ENCODE measurements around the gene LRRC1.

LRRC1 gene

GRCh38 chr6:53924821-53925422 lies 130.1 kb downstream of the LRRC1 start:
- DNase-seq (ENCODE audit: low read depth), result no peak

GRCh38 chr6:53925891-53926290 lies 131.1 kb downstream of the LRRC1 start:
- DNase-seq (ENCODE audit: low read depth), result no peak

- no peak for DNase-seq (ENCODE audit: low read depth)
These were observed 131.7 kb downstream of the LRRC1 start for GRCh38 chr6:53926505-53926904.

- no peak for DNase-seq (ENCODE audit: low read depth)
These were observed 133.8 kb downstream of the LRRC1 start for GRCh38 chr6:53928641-53929040.

DNA sequence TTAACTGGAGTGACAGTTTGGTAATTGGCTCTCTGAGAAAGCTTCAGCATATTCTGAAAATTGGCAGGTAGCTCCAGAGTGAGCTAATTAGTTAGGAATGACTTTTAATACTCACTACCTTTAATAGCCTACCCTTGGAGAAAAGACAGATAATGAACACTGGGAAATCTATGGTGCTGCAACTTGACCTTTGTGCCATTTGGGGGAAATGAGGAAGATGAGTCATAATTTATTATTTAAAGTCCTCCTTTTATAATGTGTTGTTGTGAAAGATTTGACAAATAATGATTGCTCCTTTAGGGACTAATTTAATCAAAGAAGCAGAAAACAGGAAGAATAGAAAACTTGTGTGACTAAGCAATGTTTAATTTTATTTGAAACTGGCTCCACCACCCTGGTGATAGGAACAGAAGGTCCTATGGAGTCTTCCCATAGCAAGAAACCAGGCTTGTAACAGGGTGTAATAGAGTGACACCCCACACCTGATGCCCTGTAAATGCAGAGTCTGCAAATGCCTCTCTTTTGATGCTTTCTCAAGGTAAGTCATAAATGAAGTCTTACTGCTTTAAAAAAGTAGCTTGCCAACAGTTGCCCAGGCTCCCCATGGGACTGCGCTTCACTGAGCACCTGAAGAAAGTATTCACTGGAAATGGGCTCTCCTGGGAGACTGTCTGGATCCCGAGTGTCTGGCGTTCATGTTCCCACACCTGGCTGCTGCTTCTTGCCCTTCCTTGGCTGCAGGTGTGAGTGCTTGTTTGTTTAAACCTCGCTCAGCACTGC lies 134.4 kb downstream of the LRRC1 start:
- no peak for DNase-seq (ENCODE audit: low read depth)

DNA sequence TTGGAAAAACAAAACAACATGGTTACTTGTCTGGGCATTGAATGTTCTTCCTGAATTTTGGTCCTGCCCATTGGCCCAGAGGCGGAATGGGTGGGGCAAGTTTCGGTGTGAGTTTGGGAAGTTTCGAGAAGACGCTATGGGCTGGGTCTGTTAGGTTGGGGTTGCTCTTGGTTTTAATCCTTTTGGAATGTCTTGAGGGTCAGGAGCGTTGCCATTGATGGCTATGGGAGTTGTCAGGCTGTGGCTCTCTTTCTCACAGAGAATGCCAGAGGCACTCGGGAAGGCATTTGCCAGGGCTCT lies 135.0 kb downstream of the LRRC1 start:
- DNase-seq (ENCODE audit: low read depth), result no peak

DNA sequence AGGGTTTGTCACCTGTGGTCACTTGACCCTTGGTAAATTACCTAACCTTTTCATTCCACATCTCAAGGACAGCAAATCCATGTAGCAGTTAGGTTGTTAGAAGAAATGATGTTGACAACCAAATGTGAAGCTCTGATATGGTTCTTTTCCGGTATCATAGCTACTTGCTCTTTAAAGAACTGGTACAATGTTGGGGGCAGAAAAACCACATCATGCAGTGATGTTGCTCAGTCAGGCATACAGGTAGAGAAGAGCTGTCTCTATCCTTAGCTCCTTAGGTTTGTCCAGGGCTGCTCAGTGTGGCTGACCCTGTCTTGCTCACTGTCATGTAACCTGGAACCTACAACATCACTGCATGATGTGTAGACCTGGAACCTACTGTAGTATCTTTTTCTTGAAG lies 135.5 kb downstream of the LRRC1 start:
- DNase-seq (ENCODE audit: low read depth), result no peak

DNA sequence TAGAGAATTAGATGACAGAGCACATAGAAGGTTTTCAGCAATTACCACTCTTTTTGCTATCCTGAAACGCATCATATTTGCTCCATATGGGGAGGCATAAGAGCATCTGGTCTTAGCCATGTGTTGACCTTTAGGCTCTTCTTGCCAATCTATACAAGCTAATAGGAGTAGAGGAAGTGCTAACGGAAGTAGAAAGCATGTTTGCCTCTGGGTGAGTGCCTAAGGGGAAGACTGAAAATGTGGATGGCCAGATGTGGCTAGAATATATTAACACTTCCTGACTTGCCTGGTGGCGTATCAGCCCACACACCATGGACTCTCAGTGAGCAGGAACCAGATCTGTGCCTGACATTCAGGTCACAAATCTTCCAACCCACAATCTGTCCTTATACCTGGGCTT lies 136.3 kb downstream of the LRRC1 start:
- no peak for DNase-seq (ENCODE audit: low read depth)

DNA sequence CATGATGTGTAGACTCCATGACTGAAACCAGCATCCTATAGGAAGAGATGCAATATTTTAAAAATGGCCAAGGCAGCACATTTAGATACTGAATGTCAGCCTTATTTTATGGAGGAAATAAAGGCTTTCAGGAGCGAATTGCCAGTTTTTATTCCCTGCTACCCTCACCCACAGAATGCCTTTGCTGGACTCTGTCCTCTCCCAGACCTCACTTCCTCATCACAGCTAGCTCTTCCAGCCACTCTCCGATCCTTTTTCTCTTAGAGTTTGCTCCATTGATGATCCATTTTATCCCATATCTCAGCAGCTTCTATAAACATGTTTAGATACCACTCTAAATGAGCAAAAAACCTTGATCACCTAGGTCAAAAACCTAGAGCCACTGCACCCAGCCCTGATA lies 137.7 kb downstream of the LRRC1 start:
- DNase-seq (ENCODE audit: low read depth), result no peak

GRCh38 chr6:53934023-53934422 lies 139.2 kb downstream of the LRRC1 start:
- DNase-seq (ENCODE audit: low read depth), result no peak

DNA sequence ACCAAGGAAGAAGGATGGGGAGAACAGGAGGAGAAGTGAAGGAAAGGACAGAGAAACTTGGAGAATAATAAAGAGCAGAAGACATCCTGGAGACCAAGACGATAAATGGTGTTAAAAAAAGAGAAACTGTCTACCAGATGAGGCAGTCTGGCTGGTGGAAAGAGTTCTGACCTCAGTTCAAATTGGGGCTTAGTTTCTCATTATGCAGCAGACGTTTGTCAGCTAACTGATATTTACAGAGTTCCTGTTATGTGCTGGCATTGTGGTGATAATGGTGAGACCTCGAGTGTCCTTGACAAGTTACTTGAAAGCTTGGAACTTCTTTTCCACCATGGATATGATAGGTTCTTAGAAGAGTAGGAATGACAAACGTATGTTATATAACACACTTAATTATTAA lies 142.7 kb downstream of the LRRC1 start:
- DNase-seq (ENCODE audit: low read depth), result no peak

GRCh38 chr6:53938810-53939209 lies 144.0 kb downstream of the LRRC1 start:
- no peak for DNase-seq (ENCODE audit: low read depth)

DNA sequence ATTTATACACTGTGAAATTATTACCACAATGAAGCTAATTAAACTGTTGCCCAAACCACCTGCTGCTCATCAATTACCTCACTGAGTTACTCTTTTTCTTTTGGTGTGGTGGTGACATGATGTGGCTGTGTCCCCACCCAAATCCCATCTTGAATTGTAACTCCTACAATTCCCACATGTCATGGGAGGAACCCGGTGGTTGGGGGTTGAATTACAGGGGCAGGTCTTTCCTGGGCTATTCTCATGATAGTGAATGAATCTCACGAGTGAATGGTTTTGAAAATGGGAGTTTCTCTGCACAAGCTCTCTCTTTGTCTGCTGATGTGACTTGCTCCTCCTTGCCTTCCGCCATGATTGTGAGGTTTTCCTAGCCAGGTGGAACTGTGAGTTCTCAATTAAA lies 145.0 kb downstream of the LRRC1 start:
- no peak for DNase-seq (ENCODE audit: low read depth)

- no peak for DNase-seq (ENCODE audit: low read depth)
These were observed 148.6 kb downstream of the LRRC1 start for GRCh38 chr6:53943395-53943794.

DNA sequence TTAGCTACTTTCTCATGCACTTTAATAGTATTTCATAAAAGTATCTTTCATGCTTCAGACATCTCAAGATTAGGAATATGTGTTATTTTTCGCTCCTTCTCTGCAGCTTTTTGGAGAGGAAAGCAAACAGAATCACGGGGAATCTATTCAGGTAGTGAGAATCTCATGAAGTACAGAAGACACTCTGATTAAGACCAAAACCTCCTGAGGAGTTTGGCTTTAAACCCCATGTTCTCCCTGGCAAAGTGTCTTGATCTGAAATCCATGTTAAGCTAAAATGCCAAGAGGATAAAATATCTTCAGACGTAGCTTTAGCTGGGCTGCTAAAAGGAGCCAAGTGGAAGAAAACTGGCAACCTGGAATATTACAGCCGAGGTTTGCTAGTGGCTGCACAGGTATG lies 149.3 kb downstream of the LRRC1 start:
- DNase-seq (ENCODE audit: low read depth), result no peak

GRCh38 chr6:53944543-53944942 lies 149.7 kb downstream of the LRRC1 start:
- DNase-seq (ENCODE audit: low read depth), result no peak

DNA sequence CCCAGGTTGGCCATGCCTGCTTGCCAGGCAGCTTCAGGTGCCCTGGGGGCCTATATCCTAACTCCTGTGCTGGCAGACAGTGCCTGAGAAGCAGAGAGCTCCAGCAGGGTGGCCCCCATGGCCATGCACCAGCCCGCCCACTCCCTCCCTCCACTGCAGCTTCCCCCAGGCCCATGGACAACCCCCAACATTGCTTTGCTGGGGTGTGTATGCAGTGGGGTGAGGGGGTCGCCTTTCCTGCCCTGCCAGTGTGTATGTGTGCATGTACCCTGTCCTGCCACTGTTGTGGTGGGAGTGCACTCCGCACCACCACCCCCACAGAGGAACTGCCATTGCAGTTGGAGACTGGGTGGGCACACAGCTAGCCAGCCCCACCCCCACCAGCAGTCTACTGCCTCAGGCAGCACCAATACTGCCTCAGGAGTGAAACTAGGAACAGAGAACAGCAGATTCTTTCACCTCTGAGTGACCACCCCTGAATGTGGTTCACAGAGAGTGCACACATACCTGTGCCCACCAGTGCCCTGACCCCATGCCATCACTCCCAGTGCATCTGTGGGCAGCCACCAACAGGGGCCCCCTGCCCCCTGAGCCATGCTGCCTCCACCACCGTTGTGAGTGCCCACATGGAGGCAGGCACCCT lies 151.1 kb downstream of the LRRC1 start:
- DNase-seq (ENCODE audit: low read depth), result no peak

GRCh38 chr6:53947780-53948179 lies 153.0 kb downstream of the LRRC1 start:
- no peak for DNase-seq (ENCODE audit: low read depth)

- DNase-seq (ENCODE audit: low read depth), result no peak
These were observed 156.6 kb downstream of the LRRC1 start for GRCh38 chr6:53951383-53951782.

DNA sequence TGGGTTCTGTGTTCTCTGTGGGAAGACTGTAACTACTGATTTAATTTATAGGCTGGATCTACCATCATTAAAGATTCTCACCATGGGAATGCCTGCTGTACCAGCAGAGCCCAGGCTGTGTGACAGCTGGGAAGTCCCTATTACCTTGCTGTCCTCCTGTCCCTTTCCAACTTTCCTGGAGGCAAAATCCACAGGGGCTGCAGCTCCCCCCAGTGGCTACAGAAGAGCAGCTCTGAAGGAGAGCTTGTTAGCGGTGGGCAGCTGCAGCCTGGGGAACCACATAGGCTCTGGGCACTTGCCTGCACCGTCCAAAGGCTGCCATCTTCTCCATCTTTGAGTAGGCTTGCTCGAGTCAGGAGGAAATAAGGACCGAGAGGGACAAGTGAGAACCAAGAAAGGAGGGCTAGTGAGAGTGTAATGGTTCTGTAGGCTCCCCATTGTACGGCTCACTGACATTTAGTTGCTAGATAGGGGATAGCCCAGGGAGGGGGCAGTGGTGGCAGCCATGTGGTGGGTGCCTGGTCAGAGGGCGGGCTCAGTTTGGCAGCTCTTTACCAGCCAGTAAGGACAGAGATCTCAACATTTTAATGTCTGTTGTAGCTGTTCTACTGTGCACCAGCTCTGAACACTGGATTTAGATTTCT lies 161.4 kb downstream of the LRRC1 start:
- no peak for DNase-seq (ENCODE audit: low read depth)

GRCh38 chr6:53956804-53957203 lies 162.0 kb downstream of the LRRC1 start:
- DNase-seq (ENCODE audit: low read depth), result no peak

DNA sequence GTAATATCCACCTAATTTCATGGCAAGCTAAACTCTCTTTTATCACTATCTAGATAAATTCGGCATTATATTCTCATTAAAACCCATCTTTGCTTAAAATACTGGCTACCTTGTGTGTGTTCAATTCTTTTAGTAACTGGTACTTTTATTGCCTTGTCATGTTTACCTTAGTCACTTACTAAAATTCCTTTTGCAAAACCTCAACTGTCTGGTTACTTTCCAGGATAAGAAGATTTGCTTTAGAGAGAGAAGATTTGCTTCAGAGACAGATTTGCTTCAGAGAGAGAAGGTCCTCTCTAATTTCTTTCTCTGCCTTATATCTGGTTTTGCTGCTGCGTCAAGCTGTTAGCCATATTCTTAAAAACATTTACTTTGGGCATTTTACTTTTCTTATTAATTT lies 164.9 kb downstream of the LRRC1 start:
- no peak for DNase-seq (ENCODE audit: low read depth)

DNA sequence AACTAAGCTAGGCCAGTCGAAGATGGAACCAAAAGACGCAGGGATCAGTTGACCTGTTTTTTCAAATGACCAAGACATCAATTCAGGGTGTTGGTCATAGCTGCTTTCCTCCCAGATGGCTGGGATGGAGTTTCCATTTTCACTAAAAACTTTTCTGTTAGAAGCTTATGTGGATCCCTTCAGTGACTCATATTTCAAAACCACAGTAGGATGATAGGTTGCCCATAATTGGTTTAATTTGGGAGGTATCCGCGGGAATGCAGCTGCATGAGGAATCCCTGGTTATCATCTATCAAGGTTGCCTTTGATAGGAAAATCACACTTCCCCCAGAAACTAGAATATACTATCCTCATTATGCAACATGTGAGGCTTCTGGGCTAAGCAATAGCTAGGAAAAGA lies 165.5 kb downstream of the LRRC1 start:
- no peak for DNase-seq (ENCODE audit: low read depth)

Measured in activated T-helper 1 cell treated with Interleukin-2 at 50 U/mL for 16 hours (primary cell).